Measurements from ENCODE around the gene MAG. TPM values are rescaled to one million over a fixed set of nuclear protein-coding genes. Genes with fewer than 3 reads are reported as not detected.

MAG gene
- total and polyA plus RNA-seq, 2 of the 13 experiments (the other 11 are each of a cell fraction or from before 2014, with no cell fraction given), result 0.20 to 1.3 TPM

GRCh38 chr19:35264268-35265125, 27.5 kb upstream of the MAG start (continued):
- no peak for TF ChIP-seq STAT6 (CRISPR knock-in tag; IDR thresholded peaks at IDR 0.05; ENCODE audit: borderline replicate concordance)
- TF ChIP-seq, protein P1, sequence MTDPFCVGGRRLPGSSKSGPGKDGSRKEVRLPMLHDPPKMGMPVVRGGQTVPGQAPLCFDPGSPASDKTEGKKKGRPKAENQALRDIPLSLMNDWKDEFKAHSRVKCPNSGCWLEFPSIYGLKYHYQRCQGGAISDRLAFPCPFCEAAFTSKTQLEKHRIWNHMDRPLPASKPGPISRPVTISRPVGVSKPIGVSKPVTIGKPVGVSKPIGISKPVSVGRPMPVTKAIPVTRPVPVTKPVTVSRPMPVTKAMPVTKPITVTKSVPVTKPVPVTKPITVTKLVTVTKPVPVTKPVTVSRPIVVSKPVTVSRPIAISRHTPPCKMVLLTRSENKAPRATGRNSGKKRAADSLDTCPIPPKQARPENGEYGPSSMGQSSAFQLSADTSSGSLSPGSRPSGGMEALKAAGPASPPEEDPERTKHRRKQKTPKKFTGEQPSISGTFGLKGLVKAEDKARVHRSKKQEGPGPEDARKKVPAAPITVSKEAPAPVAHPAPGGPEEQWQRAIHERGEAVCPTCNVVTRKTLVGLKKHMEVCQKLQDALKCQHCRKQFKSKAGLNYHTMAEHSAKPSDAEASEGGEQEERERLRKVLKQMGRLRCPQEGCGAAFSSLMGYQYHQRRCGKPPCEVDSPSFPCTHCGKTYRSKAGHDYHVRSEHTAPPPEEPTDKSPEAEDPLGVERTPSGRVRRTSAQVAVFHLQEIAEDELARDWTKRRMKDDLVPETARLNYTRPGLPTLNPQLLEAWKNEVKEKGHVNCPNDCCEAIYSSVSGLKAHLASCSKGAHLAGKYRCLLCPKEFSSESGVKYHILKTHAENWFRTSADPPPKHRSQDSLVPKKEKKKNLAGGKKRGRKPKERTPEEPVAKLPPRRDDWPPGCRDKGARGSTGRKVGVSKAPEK (CRISPR knock-in tag; IDR thresholded peaks at IDR 0.05; ENCODE audit: borderline replicate concordance), result no peak
- TF ChIP-seq RFX1 (IDR thresholded peaks at IDR 0.05), result no peak
- TF ChIP-seq TCF7L2 (IDR thresholded peaks at IDR 0.05; ENCODE audit: low read depth, low read length), result no peak
- TF ChIP-seq KAT8 (CRISPR knock-in tag; IDR thresholded peaks at IDR 0.05), result no peak
- TF ChIP-seq, protein P2, sequence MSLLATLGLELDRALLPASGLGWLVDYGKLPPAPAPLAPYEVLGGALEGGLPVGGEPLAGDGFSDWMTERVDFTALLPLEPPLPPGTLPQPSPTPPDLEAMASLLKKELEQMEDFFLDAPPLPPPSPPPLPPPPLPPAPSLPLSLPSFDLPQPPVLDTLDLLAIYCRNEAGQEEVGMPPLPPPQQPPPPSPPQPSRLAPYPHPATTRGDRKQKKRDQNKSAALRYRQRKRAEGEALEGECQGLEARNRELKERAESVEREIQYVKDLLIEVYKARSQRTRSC (CRISPR knock-in tag; IDR thresholded peaks at IDR 0.05; ENCODE audit: low read depth), result no peak
- no peak for TF ChIP-seq ZKSCAN5 (CRISPR knock-in tag; IDR thresholded peaks at IDR 0.05)
- no peak for TF ChIP-seq ZMYM4 (CRISPR knock-in tag; IDR thresholded peaks at IDR 0.05)
- no peak for TF ChIP-seq ZMYM2 (CRISPR knock-in tag; IDR thresholded peaks at IDR 0.05)
- TF ChIP-seq ZNF510 (CRISPR knock-in tag; IDR thresholded peaks at IDR 0.05; ENCODE audit: low read depth), result no peak
- no peak for TF ChIP-seq ZNF263 (CRISPR knock-in tag; IDR thresholded peaks at IDR 0.05)
- TF ChIP-seq ZNF766 (CRISPR knock-in tag; IDR thresholded peaks at IDR 0.05; ENCODE audit: borderline replicate concordance), result no peak
